Measurements from ENCODE around the gene GNG10.

DNA sequence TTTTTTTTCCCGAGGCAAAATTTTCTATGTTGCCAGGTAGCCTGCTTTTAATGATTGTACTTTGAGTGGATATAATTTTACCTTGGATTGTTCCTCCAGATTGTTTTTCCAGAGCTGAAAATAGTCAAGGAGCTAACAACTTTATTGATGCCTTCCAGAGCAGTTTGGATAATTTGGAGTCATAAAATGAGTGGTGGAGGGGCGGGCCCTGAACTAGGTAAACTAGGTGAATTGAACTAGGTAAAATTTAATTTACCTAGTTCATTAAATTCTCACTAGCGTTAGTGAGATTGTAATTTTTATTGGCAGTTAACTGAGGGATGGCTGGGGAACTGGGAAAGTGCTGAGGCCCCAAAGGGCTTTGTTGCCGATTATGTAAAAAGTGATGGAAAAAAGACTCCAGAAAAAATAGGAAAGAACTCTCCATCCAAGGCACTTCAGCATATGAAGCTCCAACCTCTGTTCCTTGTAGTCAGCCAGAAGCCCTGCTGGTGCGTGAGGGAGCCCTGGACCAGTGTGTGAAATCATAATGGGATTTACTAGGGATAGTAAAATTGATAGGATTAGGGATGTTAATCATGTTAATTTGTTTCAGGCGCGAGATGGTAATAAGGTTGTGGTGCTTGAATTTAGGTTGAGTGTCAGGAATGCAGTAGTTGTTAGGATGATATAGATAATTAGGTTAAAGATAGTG is 28.6 kb upstream of the GNG10 start:
- no peak for TF ChIP-seq POLR2A (IDR thresholded peaks at IDR 0.05; ENCODE audit: low read depth, low read length)
- TF ChIP-seq, protein P1, sequence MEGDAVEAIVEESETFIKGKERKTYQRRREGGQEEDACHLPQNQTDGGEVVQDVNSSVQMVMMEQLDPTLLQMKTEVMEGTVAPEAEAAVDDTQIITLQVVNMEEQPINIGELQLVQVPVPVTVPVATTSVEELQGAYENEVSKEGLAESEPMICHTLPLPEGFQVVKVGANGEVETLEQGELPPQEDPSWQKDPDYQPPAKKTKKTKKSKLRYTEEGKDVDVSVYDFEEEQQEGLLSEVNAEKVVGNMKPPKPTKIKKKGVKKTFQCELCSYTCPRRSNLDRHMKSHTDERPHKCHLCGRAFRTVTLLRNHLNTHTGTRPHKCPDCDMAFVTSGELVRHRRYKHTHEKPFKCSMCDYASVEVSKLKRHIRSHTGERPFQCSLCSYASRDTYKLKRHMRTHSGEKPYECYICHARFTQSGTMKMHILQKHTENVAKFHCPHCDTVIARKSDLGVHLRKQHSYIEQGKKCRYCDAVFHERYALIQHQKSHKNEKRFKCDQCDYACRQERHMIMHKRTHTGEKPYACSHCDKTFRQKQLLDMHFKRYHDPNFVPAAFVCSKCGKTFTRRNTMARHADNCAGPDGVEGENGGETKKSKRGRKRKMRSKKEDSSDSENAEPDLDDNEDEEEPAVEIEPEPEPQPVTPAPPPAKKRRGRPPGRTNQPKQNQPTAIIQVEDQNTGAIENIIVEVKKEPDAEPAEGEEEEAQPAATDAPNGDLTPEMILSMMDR (conservative IDR thresholded peaks at IDR 0.05; ENCODE audit: low read depth, low read length): no peak
- TF ChIP-seq FOS (IDR thresholded peaks at IDR 0.05; ENCODE audit: low read depth, low read length): no peak
- no peak for TF ChIP-seq SMC3 (IDR thresholded peaks at IDR 0.05; ENCODE audit: low read depth, low read length)
- TF ChIP-seq, protein P2, sequence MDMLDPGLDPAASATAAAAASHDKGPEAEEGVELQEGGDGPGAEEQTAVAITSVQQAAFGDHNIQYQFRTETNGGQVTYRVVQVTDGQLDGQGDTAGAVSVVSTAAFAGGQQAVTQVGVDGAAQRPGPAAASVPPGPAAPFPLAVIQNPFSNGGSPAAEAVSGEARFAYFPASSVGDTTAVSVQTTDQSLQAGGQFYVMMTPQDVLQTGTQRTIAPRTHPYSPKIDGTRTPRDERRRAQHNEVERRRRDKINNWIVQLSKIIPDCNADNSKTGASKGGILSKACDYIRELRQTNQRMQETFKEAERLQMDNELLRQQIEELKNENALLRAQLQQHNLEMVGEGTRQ (IDR thresholded peaks at IDR 0.05; ENCODE audit: low read depth, low read length): no peak
- TF ChIP-seq BHLHE40 (IDR thresholded peaks at IDR 0.05; ENCODE audit: low read depth, low read length): no peak
- TF ChIP-seq RFX5 (IDR thresholded peaks at IDR 0.05; ENCODE audit: low read depth, low read length): no peak
- no peak for TF ChIP-seq RCOR1 (IDR thresholded peaks at IDR 0.05; ENCODE audit: insufficient replicate concordance, low read length)
- no peak for TF ChIP-seq CHD1 (IDR thresholded peaks at IDR 0.05; ENCODE audit: low read depth, low read length)
- TF ChIP-seq CEBPB (IDR thresholded peaks at IDR 0.05; ENCODE audit: low read depth, low read length): no peak
- TF ChIP-seq RAD21 (IDR thresholded peaks at IDR 0.05; ENCODE audit: low read length): no peak
- TF ChIP-seq MAZ (IDR thresholded peaks at IDR 0.05; ENCODE audit: borderline replicate concordance, low read depth, low read length): no peak
- TF ChIP-seq MXI1 (IDR thresholded peaks at IDR 0.05; ENCODE audit: borderline replicate concordance, low read depth, low read length): no peak
- no peak for TF ChIP-seq NFE2L2 (IDR thresholded peaks at IDR 0.05; ENCODE audit: low read depth, low read length)

Measured in IMR-90 (cell line).